Panc1 (cell line): ENCODE data around the gene MAPRE2.

Experiments
- CTCF ChIP-seq: fragments of 450-650 bp; IDR thresholded peaks from 2 replicates; pipeline ENCODE4 v1.5.1; 2017; ENCODE audit warnings: mild to moderate bottlenecking
- POLR2AphosphoS5 ChIP-seq: IDR thresholded peaks from 2 replicates; pipeline ENCODE4 v1.6.1; 2012; ENCODE audit warnings: mild to moderate bottlenecking, low read depth, low read length, moderate library complexity
- REST ChIP-seq, 2 experiments: IDR thresholded peaks; 2 replicates each; pipeline ENCODE4 v1.6.1; 2011 to 2012; ENCODE audit warnings: low read depth in 2 of 2, control low read depth in 1 of 2, low read length in 1 of 2, mild to moderate bottlenecking in 1 of 2, moderate library complexity in 1 of 2; ENCODE audit not compliant: insufficient read depth in 1 of 2
- SIN3A ChIP-seq: IDR thresholded peaks from 2 replicates; pipeline ENCODE4 v1.6.1; 2012; ENCODE audit warnings: low read depth, mild to moderate bottlenecking, low read length, moderate library complexity, borderline replicate concordance; ENCODE audit not compliant: insufficient read depth
- TCF7L2 ChIP-seq: IDR thresholded peaks from 2 replicates; pipeline ENCODE4 v1.6.1; 2011; ENCODE audit warnings: mild to moderate bottlenecking, low read depth, low read length, inconsistent platforms

GRCh38 chr18:35114305-35114704, 73.1 kb downstream of the MAPRE2 start:
- TF ChIP-seq CTCF (no peak), SIN3A (no peak), POLR2AphosphoS5 (no peak), REST (IDR thresholded peaks at IDR 0.05; ENCODE audit: insufficient read depth in 1 of 2, low read depth in 2 of 2, low read length in 1 of 2) (no peak), TCF7L2 (no peak)
